ENCODE results near the gene KCNIP1. TPM values are rescaled to one million over a fixed set of nuclear protein-coding genes. Genes with fewer than 3 reads are reported as not detected.

KCNIP1 gene
- total RNA-seq, 2 experiments from 2014 or later, result not detected

GRCh38 chr5:170716396-170716795 lies 212.6 kb downstream of the KCNIP1 start:
- CTCF ChIA-PET, result no interaction called here
- H3K4me3 Mint-ChIP-seq, result no peak overlapping the region

GRCh38 chr5:170719551-170719950 lies 215.7 kb downstream of the KCNIP1 start:
- DNase-seq (no peak), ATAC-seq (no peak)
- Mint-ChIP-seq H3K9me3 (ENCODE audit: insufficient read depth) (no peaks in the 10 kb centered on the region), H3K36me3 (ENCODE audit: low read depth) (no peaks in the 10 kb centered on the region), H3K27ac (no peak overlapping the region), H3K4me3 (no peak overlapping the region), H3K4me1 (ENCODE audit: low read depth) (no peaks in the 10 kb centered on the region), H3K27me3 (ENCODE audit: low read depth) (peaks cover 9% of the 10 kb centered on the region)
- ChIA-PET CTCF (no interaction called here), POLR2A (no interaction called here)

More at GRCh38 chr5:170716396-170716795, 212.6 kb downstream of the KCNIP1 start:
- Mint-ChIP-seq H3K36me3 (ENCODE audit: low read depth) (no peaks in the 10 kb centered on the region), H3K9me3 (ENCODE audit: insufficient read depth) (no peaks in the 10 kb centered on the region), H3K4me1 (ENCODE audit: low read depth) (no peaks in the 10 kb centered on the region), H3K27me3 (ENCODE audit: low read depth) (peaks cover 7% of the 10 kb centered on the region), H3K27ac (no peak overlapping the region)
- no peak for ATAC-seq
- POLR2A ChIA-PET, result no interaction called here
- no peak for DNase-seq

- CTCF ChIA-PET, result no interaction called here
- Mint-ChIP-seq H3K4me3 (no peak overlapping the region), H3K27ac (no peak overlapping the region), H3K4me1 (ENCODE audit: low read depth) (no peaks in the 10 kb centered on the region), H3K9me3 (ENCODE audit: insufficient read depth) (no peaks in the 10 kb centered on the region), H3K36me3 (ENCODE audit: low read depth) (no peaks in the 10 kb centered on the region), H3K27me3 (ENCODE audit: low read depth) (peaks cover 13% of the 10 kb centered on the region)
- POLR2A ChIA-PET, result no interaction called here
- DNase-seq (no peak), ATAC-seq (no peak)
Observed at GRCh38 chr5:170720179-170720578, 216.4 kb downstream of the KCNIP1 start.

- H3K27ac Mint-ChIP-seq, result no peak overlapping the region
- ATAC-seq (no peak), DNase-seq (no peak)
- ChIA-PET POLR2A (no interaction called here), CTCF (no interaction called here)
- H3K27me3 Mint-ChIP-seq (ENCODE audit: low read depth), result peaks cover 14% of the 10 kb centered on the region
- H3K9me3 Mint-ChIP-seq (ENCODE audit: insufficient read depth), result no peaks in the 10 kb centered on the region
- H3K36me3 Mint-ChIP-seq (ENCODE audit: low read depth), result no peaks in the 10 kb centered on the region
- no peaks in the 10 kb centered on the region for H3K4me1 Mint-ChIP-seq (ENCODE audit: low read depth)
- H3K4me3 Mint-ChIP-seq, result no peak overlapping the region
Observed at GRCh38 chr5:170720984-170721383, 217.2 kb downstream of the KCNIP1 start.

- no peaks in the 10 kb centered on the region for H3K36me3 Mint-ChIP-seq (ENCODE audit: low read depth)
- no peak overlapping the region for H3K27ac Mint-ChIP-seq
- H3K27me3 Mint-ChIP-seq (ENCODE audit: low read depth), result peaks cover 10% of the 10 kb centered on the region
- CTCF ChIA-PET, result no interaction called here
- no peaks in the 10 kb centered on the region for H3K9me3 Mint-ChIP-seq (ENCODE audit: insufficient read depth)
- no peak overlapping the region for H3K4me3 Mint-ChIP-seq
- DNase-seq (no peak), ATAC-seq (no peak)
- no peaks in the 10 kb centered on the region for H3K4me1 Mint-ChIP-seq (ENCODE audit: low read depth)
- POLR2A ChIA-PET, result no interaction called here
Observed at GRCh38 chr5:170721681-170722080, 217.9 kb downstream of the KCNIP1 start.

GRCh38 chr5:170722316-170722715 lies 218.5 kb downstream of the KCNIP1 start:
- H3K27ac Mint-ChIP-seq, result no peak overlapping the region
- H3K27me3 Mint-ChIP-seq (ENCODE audit: low read depth), result peaks cover 12% of the 10 kb centered on the region
- H3K36me3 Mint-ChIP-seq (ENCODE audit: low read depth), result no peaks in the 10 kb centered on the region
- DNase-seq, result no peak
- no peaks in the 10 kb centered on the region for H3K9me3 Mint-ChIP-seq (ENCODE audit: insufficient read depth)
- no peaks in the 10 kb centered on the region for H3K4me1 Mint-ChIP-seq (ENCODE audit: low read depth)
- H3K4me3 Mint-ChIP-seq, result no peak overlapping the region
- no peak for ATAC-seq
- CTCF ChIA-PET, result no interaction called here
- POLR2A ChIA-PET, result no interaction called here

GRCh38 chr5:170731052-170731451 lies 227.2 kb downstream of the KCNIP1 start:
- Mint-ChIP-seq H3K4me3 (no peak overlapping the region), H3K27ac (no peak overlapping the region), H3K27me3 (ENCODE audit: low read depth) (peaks cover 20% of the 10 kb centered on the region), H3K4me1 (ENCODE audit: low read depth) (no peaks in the 10 kb centered on the region), H3K36me3 (ENCODE audit: low read depth) (no peaks in the 10 kb centered on the region), H3K9me3 (ENCODE audit: insufficient read depth) (no peaks in the 10 kb centered on the region)
- ChIA-PET POLR2A (no interaction called here), CTCF (no interaction called here)
- DNase-seq (no peak), ATAC-seq (no peak)

GRCh38 chr5:170732685-170733084 lies 228.9 kb downstream of the KCNIP1 start:
- no peaks in the 10 kb centered on the region for H3K9me3 Mint-ChIP-seq (ENCODE audit: insufficient read depth)
- H3K4me1 Mint-ChIP-seq (ENCODE audit: low read depth), result no peaks in the 10 kb centered on the region
- no peak overlapping the region for H3K27ac Mint-ChIP-seq
- DNase-seq (no peak), ATAC-seq (no peak)
- POLR2A ChIA-PET, result no interaction called here
- H3K27me3 Mint-ChIP-seq (ENCODE audit: low read depth), result peaks cover 18% of the 10 kb centered on the region
- no peaks in the 10 kb centered on the region for H3K36me3 Mint-ChIP-seq (ENCODE audit: low read depth)
- CTCF ChIA-PET, result no interaction called here
- H3K4me3 Mint-ChIP-seq, result no peak overlapping the region

- Mint-ChIP-seq H3K36me3 (ENCODE audit: low read depth) (no peaks in the 10 kb centered on the region), H3K4me3 (no peak overlapping the region), H3K27me3 (ENCODE audit: low read depth) (peaks cover 8% of the 10 kb centered on the region), H3K4me1 (ENCODE audit: low read depth) (no peaks in the 10 kb centered on the region), H3K27ac (no peak overlapping the region), H3K9me3 (ENCODE audit: insufficient read depth) (no peaks in the 10 kb centered on the region)
- ATAC-seq, result no peak
- ChIA-PET POLR2A (no interaction called here), CTCF (no interaction called here)
- DNase-seq, result peak; percentile 15
Observed at GRCh38 chr5:170736966-170737365, 233.1 kb downstream of the KCNIP1 start.

- DNase-seq (peak; percentile 3), ATAC-seq (no peak)
- H3K36me3 Mint-ChIP-seq (ENCODE audit: low read depth), result no peaks in the 10 kb centered on the region
- no peak overlapping the region for H3K4me3 Mint-ChIP-seq
- POLR2A ChIA-PET, result no interaction called here
- H3K9me3 Mint-ChIP-seq (ENCODE audit: insufficient read depth), result no peaks in the 10 kb centered on the region
- H3K27ac Mint-ChIP-seq, result no peak overlapping the region
- CTCF ChIA-PET, result no interaction called here
- no peaks in the 10 kb centered on the region for H3K4me1 Mint-ChIP-seq (ENCODE audit: low read depth)
- H3K27me3 Mint-ChIP-seq (ENCODE audit: low read depth), result peaks cover 7% of the 10 kb centered on the region
Observed at GRCh38 chr5:170737591-170737990, 233.8 kb downstream of the KCNIP1 start.

GRCh38 chr5:170738840-170739239 lies 235.0 kb downstream of the KCNIP1 start:
- H3K27ac Mint-ChIP-seq, result no peak overlapping the region
- H3K27me3 Mint-ChIP-seq (ENCODE audit: low read depth), result peaks cover 9% of the 10 kb centered on the region
- no peaks in the 10 kb centered on the region for H3K4me1 Mint-ChIP-seq (ENCODE audit: low read depth)
- DNase-seq (no peak), ATAC-seq (no peak)
- ChIA-PET POLR2A (no interaction called here), CTCF (no interaction called here)
- H3K36me3 Mint-ChIP-seq (ENCODE audit: low read depth), result no peaks in the 10 kb centered on the region
- no peak overlapping the region for H3K4me3 Mint-ChIP-seq
- H3K9me3 Mint-ChIP-seq (ENCODE audit: insufficient read depth), result no peaks in the 10 kb centered on the region

- Mint-ChIP-seq H3K27me3 (ENCODE audit: low read depth) (peaks cover 14% of the 10 kb centered on the region), H3K36me3 (ENCODE audit: low read depth) (no peaks in the 10 kb centered on the region), H3K4me1 (ENCODE audit: low read depth) (no peaks in the 10 kb centered on the region), H3K9me3 (ENCODE audit: insufficient read depth) (no peaks in the 10 kb centered on the region), H3K4me3 (no peak overlapping the region), H3K27ac (no peak overlapping the region)
- ChIA-PET POLR2A (no interaction called here), CTCF (no interaction called here)
- no peak for DNase-seq
- ATAC-seq, result no peak
Observed at GRCh38 chr5:170739446-170739845, 235.6 kb downstream of the KCNIP1 start.

- H3K9me3 Mint-ChIP-seq (ENCODE audit: insufficient read depth), result no peaks in the 10 kb centered on the region
- peaks cover 15% of the 10 kb centered on the region for H3K27me3 Mint-ChIP-seq (ENCODE audit: low read depth)
- H3K4me1 Mint-ChIP-seq (ENCODE audit: low read depth), result no peaks in the 10 kb centered on the region
- no peak overlapping the region for H3K27ac Mint-ChIP-seq
- POLR2A ChIA-PET, result no interaction called here
- H3K36me3 Mint-ChIP-seq (ENCODE audit: low read depth), result no peaks in the 10 kb centered on the region
- DNase-seq (peak; percentile 4), ATAC-seq (no peak)
- CTCF ChIA-PET, result no interaction called here
- H3K4me3 Mint-ChIP-seq, result no peak overlapping the region
Observed at GRCh38 chr5:170740551-170741205, 236.9 kb downstream of the KCNIP1 start.

Data from activated CD8-positive, alpha-beta T cell treated with anti-CD3 and anti-CD28 coated beads, Interleukin-2, amount 10 ng/mL, durations not matched to agents 7 days and 5 days (primary cell).